HG03439 (cell line): ENCODE data around the gene SLC26A11.

ENCODE experiments used
- ATAC-seq: cut with Tn5 transposase; IDR thresholded peaks from one replicate; pipeline ENCODE4 v1.9.1; 2021; ENCODE audit warnings: mild to moderate bottlenecking, moderate library complexity; ENCODE audit not compliant: unreplicated experiment

SLC26A11 gene

GRCh38 chr17:80220054-80220735 is at the start of gene SLC26A11, which contains the start of gene SGSH:
TSS of gene SLC26A11 (plus strand) at chr17:80220427. CDS start at chr17:80221561, 1,134 bp downstream.
TSS of gene SGSH (minus strand) at chr17:80220333. CDS start at chr17:80220313, 20 bp downstream.
- peak; percentile 25 for ATAC-seq

GRCh38 chr17:80171681-80172080 is 48.5 kb upstream of the SLC26A11 start:
- ATAC-seq = no peak

- no peak for ATAC-seq
Observed at GRCh38 chr17:80173126-80173525, 47.1 kb upstream of the SLC26A11 start.

GRCh38 chr17:80173916-80174315 is 46.3 kb upstream of the SLC26A11 start:
- ATAC-seq = no peak

GRCh38 chr17:80176757-80177156 is 43.5 kb upstream of the SLC26A11 start:
- no peak for ATAC-seq

GRCh38 chr17:80177986-80178595 is 42.1 kb upstream of the SLC26A11 start:
- no peak for ATAC-seq

GRCh38 chr17:80180192-80180591 is 40.0 kb upstream of the SLC26A11 start:
- ATAC-seq = no peak

- ATAC-seq = no peak
Observed at GRCh38 chr17:80181431-80181830, 38.8 kb upstream of the SLC26A11 start.

GRCh38 chr17:80182118-80182844 is 37.9 kb upstream of the SLC26A11 start:
- ATAC-seq = no peak

GRCh38 chr17:80182845-80183223 is 37.4 kb upstream of the SLC26A11 start:
- no peak for ATAC-seq

GRCh38 chr17:80183581-80184422 is 36.4 kb upstream of the SLC26A11 start:
- ATAC-seq = no peak

- no peak for ATAC-seq
Observed at GRCh38 chr17:80184423-80184714, 35.9 kb upstream of the SLC26A11 start.

- no peak for ATAC-seq
Observed at GRCh38 chr17:80185968-80186367, 34.3 kb upstream of the SLC26A11 start.

GRCh38 chr17:80187090-80187489 is 33.1 kb upstream of the SLC26A11 start:
- ATAC-seq = no peak

- no peak for ATAC-seq
Observed at GRCh38 chr17:80187515-80187941, 32.7 kb upstream of the SLC26A11 start.

GRCh38 chr17:80189611-80190010 is 30.6 kb upstream of the SLC26A11 start:
- ATAC-seq = no peak

- no peak for ATAC-seq
Observed at GRCh38 chr17:80190716-80191115, 29.5 kb upstream of the SLC26A11 start.

- ATAC-seq = no peak
Observed at GRCh38 chr17:80191192-80191591, 29.0 kb upstream of the SLC26A11 start.

GRCh38 chr17:80191865-80192661 is 28.2 kb upstream of the SLC26A11 start:
- ATAC-seq = no peak

GRCh38 chr17:80195141-80195540 is 25.1 kb upstream of the SLC26A11 start:
- no peak for ATAC-seq
